H1 (cell line): Measurements from ENCODE around the gene EXD1. TPM values are rescaled to one million over a fixed set of nuclear protein-coding genes. Genes with fewer than 3 reads are reported as not detected.

Experiments
- EP300 ChIP-seq, 2 experiments: IDR thresholded peaks; 1 replicate in 1 of 2; 2 replicates in 1 of 2; pipeline ENCODE4 v1.6.1; 2011 to 2012; ENCODE audit warnings: low read depth in 2 of 2, low read length in 2 of 2, mild to moderate bottlenecking in 2 of 2, borderline replicate concordance in 1 of 2, inconsistent platforms in 1 of 2, moderate library complexity in 1 of 2
- HDAC2 ChIP-seq, 2 experiments: fragments of 300-600 bp in 1 of 2; sonication (generic) in 1 of 2; IDR thresholded peaks; 2 replicates each; pipeline ENCODE4 v1.6.1; 2011 to 2012; ENCODE audit warnings: low read depth in 2 of 2, low read length in 2 of 2, mild to moderate bottlenecking in 2 of 2, moderate library complexity in 2 of 2, borderline replicate concordance in 1 of 2, inconsistent platforms in 1 of 2
- RFX5 ChIP-seq: IDR thresholded peaks from 2 replicates; pipeline ENCODE4 v1.6.1; 2011; ENCODE audit warnings: low read depth, low read length, improper control_type of control experiment, borderline replicate concordance
- polyA plus RNA-seq, 7 experiments: library from polyadenylated mRNA; depleted of rRNA in 3 of 7; stranded (reverse) in 5 of 7; unstranded in 2 of 7; fragments of >200 nt in 5 of 7; fragments of 200-250 nt in 2 of 7; gene quantifications; 1 replicate in 5 of 7; 2 replicates in 1 of 7; 4 replicates in 1 of 7; pipeline versions ENCODE4 v1.2.1 to v1.2.3, GENCODE V29; 2011 to 2013; ENCODE audit warnings: missing spikeins in 2 of 7, mixed read lengths in 2 of 7
- total RNA-seq: library from RNA; stranded (reverse); fragmentation: NEBNext Ultra II Directional; extraction: Animal tissue kit (Norgen Biotek cat#: 25700); gene quantifications from 2 replicates; pipeline ENCODE4 v1.2.1, GENCODE V29; 2021

The EXD1 gene
- total and polyA plus RNA-seq, 2 of the 8 experiments (the other 6 are each of a cell fraction or from before 2014, with no cell fraction given) = 0.06 to 0.54 TPM

DNA sequence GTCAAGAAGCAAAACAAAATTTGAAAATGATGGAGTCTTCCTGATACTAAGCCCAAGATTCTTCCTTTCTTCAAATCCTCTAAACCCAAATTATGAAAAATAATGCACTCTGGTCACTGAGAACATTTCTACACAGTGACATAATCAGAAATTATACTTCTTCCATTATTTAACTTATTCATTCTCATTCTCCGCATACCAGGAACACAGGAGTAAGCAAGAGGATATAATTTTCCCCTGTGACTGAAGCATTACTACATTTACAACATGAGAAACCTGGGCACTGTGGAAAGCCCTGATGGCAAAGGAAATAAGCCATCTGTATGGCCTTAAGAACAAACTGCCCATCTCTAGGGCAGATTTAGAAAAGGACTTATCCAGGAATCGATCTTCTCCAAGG is 47.0 kb downstream of the EXD1 start (continued):
- TF ChIP-seq RFX5 (no peak), EP300 (IDR thresholded peaks at IDR 0.05; ENCODE audit: borderline replicate concordance in 1 of 2, low read depth in 2 of 2, low read length in 2 of 2) (no peak), HDAC2 (IDR thresholded peaks at IDR 0.05; ENCODE audit: borderline replicate concordance in 1 of 2, low read depth in 2 of 2, low read length in 2 of 2) (no peak)
